Activated B cell treated with CpG ODN at 0.5 μM for 24 hours (primary cell): ENCODE data around the gene TEPSIN. TPM values are rescaled to one million over a fixed set of nuclear protein-coding genes. Genes with fewer than 3 reads are reported as not detected.

Experiments
- ATAC-seq: fragments of 200-7000 bp; cut with Tn5 transposase; one replicate; pipeline ENCODE4 v1.10.0; 2021; ENCODE audit warnings: low read depth, mild to moderate bottlenecking, moderate library complexity
- CTCF ChIA-PET: fragments of 350-600 bp; sonication (Branson Sonifier 250); formaldehyde crosslinking; loops from one replicate; lab custom pipeline; 2021; ENCODE audit warnings: antibody characterized with exemption; lab: Charles Lee
- POLR2A ChIA-PET: fragments of 350-600 bp; sonication (Branson Sonifier 250); formaldehyde crosslinking; loops from one replicate; lab custom pipeline; 2021; ENCODE audit warnings: antibody characterized with exemption; lab: Charles Lee
- DNase-seq: peaks from one replicate; pipeline ENCODE4 v3.0.0; 2022
- H3K27ac Mint-ChIP-seq: one replicate; pipeline ENCODE4 v1.8.0; 2020; ENCODE audit warnings: mixed read lengths
- H3K27me3 Mint-ChIP-seq: one replicate; pipeline ENCODE4 v1.8.0; 2021; ENCODE audit warnings: mixed read lengths
- H3K36me3 Mint-ChIP-seq: one replicate; pipeline ENCODE4 v1.8.0; 2021; ENCODE audit warnings: low read depth, mixed read lengths
- H3K4me1 Mint-ChIP-seq: one replicate; pipeline ENCODE4 v1.8.0; 2021; ENCODE audit warnings: mixed read lengths
- H3K4me3 Mint-ChIP-seq: one replicate; pipeline ENCODE4 v1.8.0; 2020; ENCODE audit warnings: mild to moderate bottlenecking, mixed read lengths
- H3K9me3 Mint-ChIP-seq: one replicate; pipeline ENCODE4 v1.8.0; 2020; ENCODE audit warnings: mixed read lengths
- CTCF ChIP-seq: fragments of 200-600 bp; IDR thresholded peaks from one replicate; pipeline ENCODE4 v1.8.0; 2022; ENCODE audit warnings: antibody characterized with exemption, mild to moderate bottlenecking
- intact Hi-C: fragments of 100-400 bp; cut with micrococcal nuclease; formaldehyde crosslinking; loops from one replicate; pipeline ENCODE4 v1.15.1; 2024
- total RNA-seq: library from RNA; stranded (reverse); gene quantifications from 2 replicates; pipeline ENCODE4 v1.2.3, GENCODE V29; 2022

Gene TEPSIN
- total RNA-seq, 1 donor from 2014 or later, result 102 TPM

GRCh38 chr17:81193470-81194224 is 45.2 kb downstream of the TEPSIN start:
- intact Hi-C loops, result no loop called here
- no peak for DNase-seq
- ChIA-PET CTCF (no interaction called here), POLR2A (no interaction called here)
- Mint-ChIP-seq H3K36me3 (peaks cover 31% of the 10 kb centered on the region), H3K27ac (no peak overlapping the region), H3K4me3 (no peak overlapping the region), H3K4me1 (no peaks in the 10 kb centered on the region), H3K27me3 (no peaks in the 10 kb centered on the region), H3K9me3 (no peaks in the 10 kb centered on the region)
- no peak for TF ChIP-seq CTCF
- no peak for ATAC-seq

GRCh38 chr17:81193051-81193410 is 45.8 kb downstream of the TEPSIN start:
- Mint-ChIP-seq H3K36me3 (peaks cover 28% of the 10 kb centered on the region), H3K4me3 (no peak overlapping the region), H3K27me3 (no peaks in the 10 kb centered on the region), H3K4me1 (no peaks in the 10 kb centered on the region), H3K27ac (no peak overlapping the region), H3K9me3 (no peaks in the 10 kb centered on the region)
- no peak for DNase-seq
- ATAC-seq, result no peak
- ChIA-PET POLR2A (no interaction called here), CTCF (no interaction called here)
- intact Hi-C loops, result no loop called here
- TF ChIP-seq CTCF, result no peak

DNA sequence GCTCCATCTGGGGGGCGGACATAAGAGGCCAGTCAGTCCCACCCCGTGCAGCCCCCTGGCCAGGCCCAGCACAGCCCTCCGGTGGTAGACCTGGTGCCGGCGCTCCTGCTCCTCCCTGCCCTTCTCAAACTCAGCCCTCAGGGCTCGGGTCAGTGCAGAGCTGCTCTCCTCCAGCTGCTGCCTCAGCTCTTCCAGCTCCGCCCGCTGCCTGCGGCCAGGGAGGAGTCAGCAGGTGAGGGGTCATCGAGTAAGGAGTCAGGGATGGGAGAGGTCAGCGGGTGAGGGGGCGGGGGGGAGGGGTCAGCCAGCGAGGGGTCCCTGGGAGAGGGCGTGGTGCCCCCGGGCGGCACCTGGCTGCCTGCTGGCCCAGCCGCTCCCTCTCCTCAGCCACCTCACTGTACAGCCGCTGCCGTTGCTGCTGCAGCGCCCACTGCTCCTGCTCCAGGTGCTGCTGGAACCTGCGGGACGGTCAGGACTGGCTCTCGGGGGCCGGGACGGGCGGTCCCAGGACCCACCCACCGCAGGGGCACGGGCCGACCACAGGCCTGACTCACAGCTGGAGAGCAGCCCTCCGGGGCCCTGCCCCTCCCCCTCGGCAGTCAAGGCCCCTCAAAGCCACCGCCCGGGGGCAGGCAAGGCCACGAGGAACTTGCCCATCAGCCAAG is 46.3 kb downstream of the TEPSIN start:
- no peak overlapping the region for H3K4me3 Mint-ChIP-seq
- ChIA-PET CTCF (no interaction called here), POLR2A (no interaction called here)
- peaks cover 25% of the 10 kb centered on the region for H3K36me3 Mint-ChIP-seq
- no peaks in the 10 kb centered on the region for H3K4me1 Mint-ChIP-seq
- intact Hi-C loops, result no loop called here
- no peak overlapping the region for H3K27ac Mint-ChIP-seq
- H3K9me3 Mint-ChIP-seq, result no peaks in the 10 kb centered on the region
- DNase-seq (no peak), ATAC-seq (no peak)
- TF ChIP-seq CTCF, result no peak
- H3K27me3 Mint-ChIP-seq, result no peaks in the 10 kb centered on the region

DNA sequence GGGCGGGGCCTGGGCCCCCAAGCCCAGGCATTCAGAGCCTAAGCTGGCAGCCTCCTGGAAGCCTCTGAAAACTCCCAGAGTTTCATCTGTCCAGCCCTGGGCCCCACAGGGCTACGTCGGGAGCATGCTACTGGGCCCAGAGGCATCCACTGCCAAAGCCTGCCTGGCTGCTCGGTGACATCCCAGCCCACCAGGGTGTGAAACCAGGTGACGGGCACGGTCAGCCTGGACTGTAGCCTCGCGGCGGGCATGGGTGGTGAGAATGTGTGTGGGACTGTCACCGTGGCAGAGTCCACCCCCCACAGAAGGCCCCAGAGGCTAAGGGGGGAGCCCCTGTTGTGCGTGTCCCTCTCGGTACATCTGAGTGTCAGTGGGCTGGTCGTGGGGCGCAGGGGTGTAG is 47.2 kb downstream of the TEPSIN start:
- intact Hi-C loops, result no loop called here
- no peak for DNase-seq
- ATAC-seq, result no peak
- no peaks in the 10 kb centered on the region for H3K4me1 Mint-ChIP-seq
- H3K27me3 Mint-ChIP-seq, result no peaks in the 10 kb centered on the region
- no peak for TF ChIP-seq CTCF
- H3K9me3 Mint-ChIP-seq, result no peaks in the 10 kb centered on the region
- no peak overlapping the region for H3K4me3 Mint-ChIP-seq
- no peak overlapping the region for H3K27ac Mint-ChIP-seq
- ChIA-PET CTCF (no interaction called here), POLR2A (no interaction called here)
- H3K36me3 Mint-ChIP-seq, result peaks cover 25% of the 10 kb centered on the region

GRCh38 chr17:81191116-81191515 is 47.7 kb downstream of the TEPSIN start:
- CTCF ChIA-PET, result no interaction called here
- intact Hi-C loops, result no loop called here
- no peaks in the 10 kb centered on the region for H3K4me1 Mint-ChIP-seq

More at GRCh38 chr17:81191116-81191515, 47.7 kb downstream of the TEPSIN start:
- Mint-ChIP-seq H3K27ac (no peak overlapping the region), H3K36me3 (peaks cover 25% of the 10 kb centered on the region), H3K4me3 (no peak overlapping the region), H3K9me3 (no peaks in the 10 kb centered on the region), H3K27me3 (no peaks in the 10 kb centered on the region)
- TF ChIP-seq CTCF, result no peak
- POLR2A ChIA-PET, result no interaction called here
- no peak for DNase-seq
- no peak for ATAC-seq
